ENCODE data around the gene RGS5.

The RGS5 gene

DNA sequence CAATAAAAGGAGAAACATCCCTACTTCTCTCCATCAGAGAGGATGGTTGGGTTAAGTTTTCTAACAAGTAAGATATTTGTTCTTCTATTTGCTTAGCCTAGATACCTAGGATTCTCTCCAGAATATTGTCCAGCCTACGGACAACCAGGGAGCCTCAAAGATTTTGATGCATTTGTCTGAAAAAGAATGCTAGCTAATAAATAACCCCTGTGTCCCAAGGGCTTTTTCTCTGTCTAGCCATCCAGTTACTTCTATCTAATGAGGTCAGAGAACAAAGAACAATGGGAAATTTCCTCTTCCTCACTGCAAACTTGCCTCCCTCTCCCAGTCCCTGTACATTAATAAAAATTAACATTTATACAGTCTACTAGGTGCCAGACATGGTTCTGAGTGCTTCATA lies 810 bp downstream of the RGS5 start:
- DNase-seq, result no peak
- no peak overlapping the region for H3K9ac ChIP-seq (ENCODE audit: low read length)
- H3K27ac ChIP-seq (ENCODE audit: low read length), result no peak overlapping the region
- no peaks in the 10 kb centered on the region for H4K20me1 ChIP-seq (ENCODE audit: insufficient read depth, low read length)
- TF ChIP-seq EZH2phosphoT487 (IDR thresholded peaks at IDR 0.05; ENCODE audit: low read length) (no peak), EZH2 (optimal IDR thresholded peaks at IDR 0.05; ENCODE audit: low read depth, low read length) (no peak)
- TF ChIP-seq, protein P1, sequence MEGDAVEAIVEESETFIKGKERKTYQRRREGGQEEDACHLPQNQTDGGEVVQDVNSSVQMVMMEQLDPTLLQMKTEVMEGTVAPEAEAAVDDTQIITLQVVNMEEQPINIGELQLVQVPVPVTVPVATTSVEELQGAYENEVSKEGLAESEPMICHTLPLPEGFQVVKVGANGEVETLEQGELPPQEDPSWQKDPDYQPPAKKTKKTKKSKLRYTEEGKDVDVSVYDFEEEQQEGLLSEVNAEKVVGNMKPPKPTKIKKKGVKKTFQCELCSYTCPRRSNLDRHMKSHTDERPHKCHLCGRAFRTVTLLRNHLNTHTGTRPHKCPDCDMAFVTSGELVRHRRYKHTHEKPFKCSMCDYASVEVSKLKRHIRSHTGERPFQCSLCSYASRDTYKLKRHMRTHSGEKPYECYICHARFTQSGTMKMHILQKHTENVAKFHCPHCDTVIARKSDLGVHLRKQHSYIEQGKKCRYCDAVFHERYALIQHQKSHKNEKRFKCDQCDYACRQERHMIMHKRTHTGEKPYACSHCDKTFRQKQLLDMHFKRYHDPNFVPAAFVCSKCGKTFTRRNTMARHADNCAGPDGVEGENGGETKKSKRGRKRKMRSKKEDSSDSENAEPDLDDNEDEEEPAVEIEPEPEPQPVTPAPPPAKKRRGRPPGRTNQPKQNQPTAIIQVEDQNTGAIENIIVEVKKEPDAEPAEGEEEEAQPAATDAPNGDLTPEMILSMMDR (IDR thresholded peaks at IDR 0.05; ENCODE audit: low read length), result no peak
- no peak overlapping the region for H3K4me3 ChIP-seq (ENCODE audit: low read length)
- no peaks in the 10 kb centered on the region for H3K9me3 ChIP-seq (replicated peaks; ENCODE audit: insufficient read depth, low read length)
- no peak overlapping the region for H2AFZ ChIP-seq (ENCODE audit: low read length)
- H3K27me3 ChIP-seq (replicated peaks; ENCODE audit: insufficient read depth, low read length), result no peaks in the 10 kb centered on the region
- no peaks in the 10 kb centered on the region for H3K9me2 ChIP-seq (replicated peaks; ENCODE audit: insufficient read depth, low read length)
- H3F3A ChIP-seq (ENCODE audit: insufficient read depth, low read length), result no peaks in the 10 kb centered on the region
- no peak overlapping the region for H3K4me2 ChIP-seq (ENCODE audit: low read depth, low read length)
- no peaks in the 10 kb centered on the region for H3K79me2 ChIP-seq (ENCODE audit: low read length)
- H3K4me1 ChIP-seq (ENCODE audit: low read length), result no peaks in the 10 kb centered on the region
- H3K36me3 ChIP-seq (replicated peaks; ENCODE audit: insufficient read depth, low read length), result no peaks in the 10 kb centered on the region

DNA sequence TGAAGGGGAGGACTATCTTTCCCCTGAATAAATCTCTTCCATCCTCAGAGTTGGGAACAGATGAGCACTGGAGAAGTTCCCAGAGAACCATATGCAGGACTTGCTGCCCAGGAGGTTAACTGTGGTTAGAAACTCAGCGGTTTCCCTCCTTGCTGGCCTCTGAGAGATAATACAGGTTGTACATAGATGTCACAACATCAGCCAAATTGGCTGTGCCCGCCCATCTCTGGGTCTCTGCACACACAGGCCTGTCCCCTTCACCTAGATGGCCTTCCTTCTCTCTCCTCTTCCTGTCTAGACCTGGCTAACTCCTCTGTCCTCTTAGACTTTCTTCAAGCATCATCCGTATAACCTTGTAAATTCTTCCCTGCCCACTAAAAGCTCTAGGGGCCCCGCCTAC lies 5.7 kb downstream of the RGS5 start:
- Histone ChIP-seq H3K9me2 (replicated peaks; ENCODE audit: insufficient read depth, low read length) (no peaks in the 10 kb centered on the region), H3F3A (ENCODE audit: insufficient read depth, low read length) (no peaks in the 10 kb centered on the region), H3K4me1 (ENCODE audit: low read length) (no peaks in the 10 kb centered on the region), H3K36me3 (replicated peaks; ENCODE audit: insufficient read depth, low read length) (no peaks in the 10 kb centered on the region), H3K27me3 (replicated peaks; ENCODE audit: insufficient read depth, low read length) (no peaks in the 10 kb centered on the region), H3K79me2 (ENCODE audit: low read length) (no peaks in the 10 kb centered on the region), H3K27ac (ENCODE audit: low read length) (no peak overlapping the region), H3K4me2 (ENCODE audit: low read depth, low read length) (no peak overlapping the region), H4K20me1 (ENCODE audit: insufficient read depth, low read length) (no peaks in the 10 kb centered on the region), H3K9ac (ENCODE audit: low read length) (no peak overlapping the region), H3K9me3 (replicated peaks; ENCODE audit: insufficient read depth, low read length) (no peaks in the 10 kb centered on the region), H2AFZ (ENCODE audit: low read length) (no peak overlapping the region), H3K4me3 (ENCODE audit: low read length) (no peak overlapping the region)
- no peak for DNase-seq
- TF ChIP-seq, protein P1 (IDR thresholded peaks at IDR 0.05; ENCODE audit: low read length), result no peak
- TF ChIP-seq EZH2 (optimal IDR thresholded peaks at IDR 0.05; ENCODE audit: low read depth, low read length) (no peak), EZH2phosphoT487 (IDR thresholded peaks at IDR 0.05; ENCODE audit: low read length) (no peak)

DNA sequence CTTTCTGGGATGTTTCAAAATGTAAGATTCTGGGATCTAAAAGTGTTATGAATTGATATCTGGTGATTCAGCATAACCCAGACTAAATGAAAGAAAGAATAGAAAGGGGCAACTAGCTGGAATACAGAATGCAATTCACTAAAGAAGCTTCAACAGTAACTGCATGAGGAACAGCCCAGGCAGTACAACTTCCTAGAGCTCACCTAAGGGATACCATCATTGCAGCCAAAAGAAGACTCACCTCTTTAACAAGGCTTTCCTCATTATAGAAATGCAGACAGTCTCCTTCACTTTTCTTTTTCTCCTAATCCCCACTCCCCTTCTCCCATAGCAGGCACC lies 6.3 kb downstream of the RGS5 start:
- H3K36me3 ChIP-seq (replicated peaks; ENCODE audit: insufficient read depth, low read length), result no peaks in the 10 kb centered on the region
- H3K9me3 ChIP-seq (replicated peaks; ENCODE audit: insufficient read depth, low read length), result no peaks in the 10 kb centered on the region
- H3K27ac ChIP-seq (ENCODE audit: low read length), result no peak overlapping the region
- H3K4me2 ChIP-seq (ENCODE audit: low read depth, low read length), result no peak overlapping the region
- H3K4me1 ChIP-seq (ENCODE audit: low read length), result no peaks in the 10 kb centered on the region
- H3K9ac ChIP-seq (ENCODE audit: low read length), result no peak overlapping the region
- DNase-seq, result no peak
- no peaks in the 10 kb centered on the region for H3K9me2 ChIP-seq (replicated peaks; ENCODE audit: insufficient read depth, low read length)
- no peak for TF ChIP-seq EZH2 (optimal IDR thresholded peaks at IDR 0.05; ENCODE audit: low read depth, low read length)
- TF ChIP-seq, protein P1 (IDR thresholded peaks at IDR 0.05; ENCODE audit: low read length), result no peak
- TF ChIP-seq EZH2phosphoT487 (IDR thresholded peaks at IDR 0.05; ENCODE audit: low read length), result no peak
- no peaks in the 10 kb centered on the region for H3K27me3 ChIP-seq (replicated peaks; ENCODE audit: insufficient read depth, low read length)
- no peaks in the 10 kb centered on the region for H3K79me2 ChIP-seq (ENCODE audit: low read length)
- no peak overlapping the region for H3K4me3 ChIP-seq (ENCODE audit: low read length)
- H2AFZ ChIP-seq (ENCODE audit: low read length), result no peak overlapping the region
- H4K20me1 ChIP-seq (ENCODE audit: insufficient read depth, low read length), result no peaks in the 10 kb centered on the region
- no peaks in the 10 kb centered on the region for H3F3A ChIP-seq (ENCODE audit: insufficient read depth, low read length)
